HCT116 (cell line): Measurements from ENCODE around the gene SLC2A9. TPM values are rescaled to one million over a fixed set of nuclear protein-coding genes. Genes with fewer than 3 reads are reported as not detected.

Experiments
- ATAC-seq: fragments of 200-7000 bp; cut with Tn5 transposase; 2 replicates; pipeline ENCODE4 v1.9.1; 2020; ENCODE audit warnings: mild to moderate bottlenecking, moderate library complexity
- BruUV-seq: library from RNA; stranded (reverse); fragments of 400-500 nt; replicated peaks from 2 replicates; lab custom pipeline; 2021; lab: Mats Ljungman, UMichigan
- CTCF ChIA-PET: fragments of 300-600 bp; sonication (Branson Sonifier 250); formaldehyde crosslinking; loops from one replicate; lab custom pipeline; 2021; ENCODE audit warnings: antibody characterized with exemption; lab: Charles Lee
- POLR2A ChIA-PET: fragments of 300-600, 350-600 bp; sonication (Branson Sonifier 250); formaldehyde crosslinking; loops from one replicate; lab custom pipeline; 2021; ENCODE audit warnings: antibody characterized with exemption; lab: Charles Lee
- RAD21 ChIA-PET, 2 experiments: fragments of 300-600 bp; sonication (Branson Sonifier 250); formaldehyde crosslinking; loops; one replicate each; lab custom pipeline; 2023; ENCODE audit warnings: low total read pairs in 2 of 2; ENCODE audit not compliant: uncharacterized antibody in 2 of 2, unreplicated experiment in 2 of 2, low non-redundant PET in 1 of 2; lab: Charles Lee
- DNase-seq: peaks from one replicate; pipeline ENCODE4 v3.0.0-alpha.2; 2010; ENCODE audit warnings: low read depth, low spot score
- H2AFZ ChIP-seq: fragments of 200-600 bp; shearing (Covaris generic), sonication (generic); 2 replicates; pipeline ENCODE4 v1.6.1; 2017; ENCODE audit warnings: low read depth, mixed run types, mixed read lengths, antibody characterized with exemption, low read length; ENCODE audit not compliant: poor library complexity, severe bottlenecking
- H3K27ac ChIP-seq: 2 replicates; pipeline ENCODE4 v1.5.1; 2012; ENCODE audit warnings: low read depth, low read length
- H3K27me3 ChIP-seq: fragments of 200-600 bp; sonication (generic); 2 replicates; pipeline ENCODE4 v1.6.1; 2016; ENCODE audit warnings: mixed run types, low read length, mixed read lengths; ENCODE audit not compliant: insufficient read depth
- H3K36me3 ChIP-seq, 2 experiments: fragments of 200-500 bp in 1 of 2; fragments of 200-600 bp in 1 of 2; sonication (Bioruptor generic) in 1 of 2; sonication (generic) in 1 of 2; 2 replicates each; pipeline versions ENCODE4 v1.5.1 to v1.6.1; 2014 to 2016; ENCODE audit warnings: low read length in 2 of 2, inconsistent platforms in 1 of 2, mixed read lengths in 1 of 2, mixed run types in 1 of 2; ENCODE audit not compliant: insufficient read depth in 2 of 2, control insufficient read depth in 1 of 2
- H3K4me1 ChIP-seq, 2 experiments: fragments of 200-600 bp in 1 of 2; sonication (generic) in 1 of 2; 2 replicates each; pipeline versions ENCODE4 v1.5.1 to v1.6.1; 2012 to 2017; ENCODE audit warnings: low read length in 2 of 2, inconsistent platforms in 1 of 2, mild to moderate bottlenecking in 1 of 2, mixed read lengths in 1 of 2, mixed run types in 1 of 2, moderate library complexity in 1 of 2; ENCODE audit not compliant: insufficient read depth in 2 of 2, control insufficient read depth in 1 of 2
- H3K4me2 ChIP-seq: fragments of 200-600 bp; sonication (generic); 2 replicates; pipeline ENCODE4 v1.6.1; 2017; ENCODE audit warnings: mixed run types, low read length, mixed read lengths
- H3K4me3 ChIP-seq, 2 experiments: fragments of 200-600 bp in 1 of 2; sonication (generic) in 1 of 2; replicated peaks in 1 of 2; 2 replicates each; pipeline ENCODE4 v1.5.1; 2011 to 2016; ENCODE audit warnings: low read length in 2 of 2, control low read depth in 1 of 2, low read depth in 1 of 2, mild to moderate bottlenecking in 1 of 2, mixed read lengths in 1 of 2, mixed run types in 1 of 2
- H3K79me2 ChIP-seq: fragments of 200-600 bp; sonication (generic); 2 replicates; pipeline ENCODE4 v1.6.1; 2017; ENCODE audit warnings: mild to moderate bottlenecking, mixed run types, low read length, moderate library complexity, mixed read lengths; ENCODE audit not compliant: insufficient read depth
- H3K9ac ChIP-seq: fragments of 200-600 bp; sonication (generic); 2 replicates; pipeline ENCODE4 v1.6.1; 2016; ENCODE audit warnings: low read length, mixed read lengths
- H3K9me2 ChIP-seq: fragments of 200-600 bp; sonication (generic), shearing (Covaris generic); 2 replicates; pipeline ENCODE4 v1.6.1; 2017; ENCODE audit warnings: mixed run types, mild to moderate bottlenecking, moderate library complexity; ENCODE audit not compliant: insufficient read depth
- H3K9me3 ChIP-seq, 2 experiments: fragments of 200-500 bp in 1 of 2; fragments of 200-600 bp in 1 of 2; sonication (Bioruptor generic) in 1 of 2; sonication (generic) in 1 of 2; 2 replicates each; pipeline ENCODE4 v1.6.1; 2014 to 2017; ENCODE audit warnings: low read length in 2 of 2, mixed read lengths in 2 of 2, inconsistent platforms in 1 of 2, low read depth in 1 of 2, mild to moderate bottlenecking in 1 of 2, mixed run types in 1 of 2, moderate library complexity in 1 of 2; ENCODE audit not compliant: control insufficient read depth in 1 of 2, insufficient read depth in 1 of 2
- H4K20me1 ChIP-seq: fragments of 200-600 bp; sonication (generic), shearing (Covaris generic); 2 replicates; pipeline ENCODE4 v1.6.1; 2017; ENCODE audit warnings: mixed run types, mild to moderate bottlenecking, moderate library complexity; ENCODE audit not compliant: insufficient read depth
- CEBPB ChIP-seq: IDR thresholded peaks from 2 replicates; pipeline ENCODE4 v1.6.1; 2012; ENCODE audit warnings: low read depth
- ELF1 ChIP-seq: IDR thresholded peaks from 2 replicates; pipeline ENCODE4 v1.6.1; 2012; ENCODE audit warnings: low read depth, borderline replicate concordance
- FOSL1 ChIP-seq: IDR thresholded peaks from 2 replicates; pipeline ENCODE4 v1.6.1; 2012; ENCODE audit warnings: low read depth
- JUND ChIP-seq: IDR thresholded peaks from 2 replicates; pipeline ENCODE4 v1.6.1; 2012
- MAX ChIP-seq: IDR thresholded peaks from 2 replicates; pipeline ENCODE4 v1.6.1; 2012
- POLR2AphosphoS5 ChIP-seq: IDR thresholded peaks from 2 replicates; pipeline ENCODE4 v1.6.1; 2011; ENCODE audit warnings: mild to moderate bottlenecking, low read depth, low read length, moderate library complexity
- REST ChIP-seq: IDR thresholded peaks from 2 replicates; pipeline ENCODE4 v1.6.1; 2012; ENCODE audit warnings: low read depth
- SIN3A ChIP-seq: IDR thresholded peaks from 2 replicates; pipeline ENCODE4 v1.6.1; 2012; ENCODE audit warnings: low read depth
- TCF7L2 ChIP-seq: IDR thresholded peaks from 2 replicates; pipeline ENCODE4 v1.7.0; 2011; ENCODE audit warnings: borderline replicate concordance, inconsistent platforms; ENCODE audit not compliant: insufficient read depth, insufficient read length; ENCODE audit errors: extremely low read depth
- YY1 ChIP-seq: IDR thresholded peaks from 2 replicates; pipeline ENCODE4 v1.6.1; 2011; ENCODE audit warnings: low read length, low read depth, moderate library complexity, mild to moderate bottlenecking; ENCODE audit not compliant: insufficient replicate concordance; ENCODE audit errors: extremely low read depth
- ZBTB33 ChIP-seq: IDR thresholded peaks from 2 replicates; pipeline ENCODE4 v1.6.1; 2011; ENCODE audit warnings: mild to moderate bottlenecking, low read length, moderate library complexity; ENCODE audit not compliant: insufficient replicate concordance; ENCODE audit errors: extremely low read depth
- ZFX ChIP-seq: fragments of 450-650 bp; IDR thresholded peaks from 2 replicates; pipeline ENCODE4 v1.6.1; 2017
- intact Hi-C: fragments of 100-400 bp; cut with micrococcal nuclease; formaldehyde crosslinking; loops from 2 replicates; pipeline ENCODE4 v1.10.0; 2022
- total RNA-seq: library from RNA; stranded (reverse); gene quantifications from one replicate; pipeline ENCODE4 v1.2.1, GENCODE V29; 2021; ENCODE audit not compliant: unreplicated experiment

SLC2A9 gene
- total RNA-seq, 1 experiment from 2014 or later, result 2.2 TPM

- RAD21 ChIA-PET, result no interaction called here
- no peaks in the 10 kb centered on the region for H3K9me2 ChIP-seq
- no peak overlapping the region for H2AFZ ChIP-seq
- intact Hi-C loops, result no loop called here
- H3K4me1 ChIP-seq, result peaks cover 12 to 29% of the 10 kb centered on the region in 2 experiments
- no peak overlapping the region for H3K4me3 ChIP-seq
- no TSS peak for BruUV-seq
- CTCF ChIA-PET, result interaction anchor here (1.3 kb wide), 1 partner anchor 15 kb away, joined by 3 read pairs; no protein-coding TSS in a partner anchor
- TF ChIP-seq JUND (no peak), TCF7L2 (no peak), CEBPB (peak; percentile 45; the same call in 1 of the 2 replicates), ZFX (no peak)
- H3K9ac ChIP-seq, result no peak overlapping the region
- DNase-seq (peak; percentile 13), ATAC-seq (peak; percentile 48; the same call in 1 of the 2 replicates)
- no peaks in the 10 kb centered on the region for H3K27me3 ChIP-seq
- POLR2A ChIA-PET, result no interaction called here
- H3K36me3 ChIP-seq, result no peaks in the 10 kb centered on the region
- no peaks in the 10 kb centered on the region for H4K20me1 ChIP-seq
- H3K27ac ChIP-seq, result no peak overlapping the region
- no peaks in the 10 kb centered on the region for H3K9me3 ChIP-seq
- H3K4me2 ChIP-seq, result peak overlapping the region; percentile 37
- H3K79me2 ChIP-seq, result no peaks in the 10 kb centered on the region
These were observed 11.3 kb upstream of the SLC2A9 start for GRCh38 chr4:10032625-10033024.

- CTCF ChIA-PET, result interaction anchor here (1.3 kb wide), 1 partner anchor 14 kb away, joined by 3 read pairs; no protein-coding TSS in a partner anchor
- H2AFZ ChIP-seq, result no peak overlapping the region
- POLR2A ChIA-PET, result no interaction called here
- H3K4me1 ChIP-seq, result peaks cover 12 to 29% of the 10 kb centered on the region in 2 experiments
- H3K79me2 ChIP-seq, result no peaks in the 10 kb centered on the region
- RAD21 ChIA-PET, result no interaction called here
- intact Hi-C loops, result no loop called here
- no peaks in the 10 kb centered on the region for H3K27me3 ChIP-seq
- H3K9me3 ChIP-seq, result no peaks in the 10 kb centered on the region
- ATAC-seq (0 out of 2 replicates have a peak, but pooled peaks have one; percentile 7), DNase-seq (no peak)
- H3K9me2 ChIP-seq, result no peaks in the 10 kb centered on the region
- no TSS peak for BruUV-seq
- H3K4me2 ChIP-seq, result peak overlapping the region; percentile 37
- H3K36me3 ChIP-seq, result no peaks in the 10 kb centered on the region
- H3K27ac ChIP-seq, result no peak overlapping the region
- no peak overlapping the region for H3K4me3 ChIP-seq
- H3K9ac ChIP-seq, result no peak overlapping the region
- no peaks in the 10 kb centered on the region for H4K20me1 ChIP-seq
- TF ChIP-seq TCF7L2, result no peak
- no peak for TF ChIP-seq SIN3A
- no peak for TF ChIP-seq POLR2AphosphoS5
- no peak for TF ChIP-seq ZBTB33
- no peak for TF ChIP-seq MAX
- TF ChIP-seq REST, result no peak
- TF ChIP-seq JUND, result no peak
- no peak for TF ChIP-seq ELF1
- TF ChIP-seq YY1, result no peak
- no peak for TF ChIP-seq FOSL1
- TF ChIP-seq ZFX, result no peak
These were observed 10.6 kb upstream of the SLC2A9 start for GRCh38 chr4:10031668-10032590.
